ENCODE results near the gene INPP4B. TPM values are rescaled to one million over a fixed set of nuclear protein-coding genes. Genes with fewer than 3 reads are reported as not detected.
A peak's percentile ranks its signal among the peaks of the same experiment; 100 is the strongest.

INPP4B gene
- total RNA-seq, 1 experiment from 2014 or later, result 28.3 TPM

DNA sequence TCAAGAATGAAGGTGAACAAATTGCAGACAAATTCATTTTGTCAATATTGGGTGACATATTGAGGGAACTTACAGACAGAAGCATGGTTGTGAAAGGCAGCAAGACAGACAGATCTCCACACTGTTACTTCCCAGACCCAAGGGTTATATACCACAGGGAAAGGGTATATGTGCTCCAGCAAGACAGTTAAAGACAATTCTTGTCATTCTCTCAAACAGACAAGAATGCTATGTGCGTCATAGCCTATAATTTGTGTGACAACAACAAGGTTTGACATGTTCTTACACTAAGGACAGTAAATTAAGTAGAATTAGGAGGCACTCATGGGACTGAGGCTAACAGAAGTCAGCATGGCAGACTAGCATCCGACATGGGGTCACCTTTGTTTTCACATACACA is 214.3 kb downstream of the INPP4B start:
- in situ Hi-C loops (cut with HindIII; ENCODE audit: low pct_unique_long_range_greater_than_20kb, low sequenced_read_pairs), result no loop called here

GRCh38 chr4:142615324-142615665 is 230.8 kb downstream of the INPP4B start:
- in situ Hi-C loops (cut with HindIII; ENCODE audit: low pct_unique_long_range_greater_than_20kb, low sequenced_read_pairs), result no loop called here
- peak; percentile 65 for DNase-seq (ENCODE audit: low read depth)

More for the DNA sequence above, 214.3 kb downstream of the INPP4B start:
- no peak for DNase-seq (ENCODE audit: low read depth)

- DNase-seq (ENCODE audit: low read depth), result peak; percentile 43
- in situ Hi-C loops (cut with HindIII; ENCODE audit: low pct_unique_long_range_greater_than_20kb, low sequenced_read_pairs), result no loop called here
Measured at GRCh38 chr4:142614621-142615323, 231.3 kb downstream of the INPP4B start.

DNA sequence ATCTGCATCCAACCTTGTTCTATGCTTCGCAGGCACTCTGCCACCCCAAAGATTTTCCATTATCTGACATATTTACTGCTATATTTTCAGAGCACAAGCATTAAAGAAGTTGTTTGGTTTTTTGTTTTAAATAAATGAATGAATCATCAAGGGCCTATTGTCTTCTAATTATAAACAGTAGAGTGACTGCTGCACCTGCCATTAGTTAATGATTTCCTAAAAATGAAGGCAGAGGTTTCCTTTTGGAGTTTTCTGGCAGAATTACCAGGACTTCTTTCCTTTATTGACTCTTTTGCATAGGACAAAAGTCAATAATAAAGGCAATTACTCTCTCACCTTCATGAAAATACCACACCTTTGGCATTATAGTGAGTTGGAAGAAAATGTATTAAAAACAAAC is 238.1 kb downstream of the INPP4B start:
- in situ Hi-C loops (cut with HindIII; ENCODE audit: low pct_unique_long_range_greater_than_20kb, low sequenced_read_pairs), result no loop called here
- no peak for DNase-seq (ENCODE audit: low read depth)

GRCh38 chr4:142600952-142601351 is 245.1 kb downstream of the INPP4B start:
- in situ Hi-C loops (cut with HindIII; ENCODE audit: low pct_unique_long_range_greater_than_20kb, low sequenced_read_pairs), result no loop called here
- DNase-seq (ENCODE audit: low read depth), result no peak

DNA sequence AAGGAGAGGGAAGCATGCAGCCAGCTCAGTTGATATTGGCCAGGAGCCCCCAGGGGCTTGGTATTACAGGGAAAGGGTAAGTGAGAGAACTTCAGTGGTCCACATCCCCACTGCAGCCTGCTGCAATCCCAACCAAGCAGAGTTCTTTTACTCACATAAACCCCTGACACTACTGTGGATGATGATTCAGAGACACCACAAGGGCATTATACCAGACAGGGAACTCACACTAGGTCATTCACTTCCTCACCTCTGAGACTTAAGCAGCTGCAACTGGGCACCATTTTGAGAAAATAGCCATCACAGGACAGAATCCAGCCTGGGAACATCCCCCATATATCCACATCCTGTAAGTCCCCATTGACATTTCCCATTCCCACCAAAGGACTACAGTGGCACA is 248.0 kb downstream of the INPP4B start:
- in situ Hi-C loops (cut with HindIII; ENCODE audit: low pct_unique_long_range_greater_than_20kb, low sequenced_read_pairs), result no loop called here
- no peak for DNase-seq (ENCODE audit: low read depth)

- in situ Hi-C loops (cut with HindIII; ENCODE audit: low pct_unique_long_range_greater_than_20kb, low sequenced_read_pairs), result no loop called here
- DNase-seq (ENCODE audit: low read depth), result no peak
Measured at GRCh38 chr4:142596595-142596994, 249.5 kb downstream of the INPP4B start.

- DNase-seq (ENCODE audit: low read depth), result no peak
- in situ Hi-C loops (cut with HindIII; ENCODE audit: low pct_unique_long_range_greater_than_20kb, low sequenced_read_pairs), result no loop called here
Measured at GRCh38 chr4:142596121-142596520, 250.0 kb downstream of the INPP4B start.

GRCh38 chr4:142595222-142595871 is 250.8 kb downstream of the INPP4B start:
- DNase-seq (ENCODE audit: low read depth), result no peak
- in situ Hi-C loops (cut with HindIII; ENCODE audit: low pct_unique_long_range_greater_than_20kb, low sequenced_read_pairs), result no loop called here

DNA sequence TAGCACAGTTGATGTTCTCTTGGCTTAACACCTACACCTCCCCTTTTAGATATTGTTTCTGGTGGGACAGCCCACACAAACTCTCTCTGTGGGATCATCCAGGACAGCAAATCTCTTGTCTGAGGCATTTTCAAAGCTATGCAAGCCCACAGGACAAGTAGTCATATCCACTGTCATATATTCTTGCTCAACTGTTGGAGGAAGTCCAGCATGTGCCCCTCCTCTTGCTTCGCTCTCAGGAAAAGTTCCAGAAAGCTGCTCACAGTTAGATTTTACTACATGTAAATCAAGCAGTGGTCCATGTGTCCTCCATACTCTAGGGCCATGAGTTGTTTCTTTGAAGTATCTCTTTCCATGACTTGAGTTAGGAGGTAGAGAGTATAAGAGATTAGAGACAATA is 260.7 kb downstream of the INPP4B start:
- DNase-seq (ENCODE audit: low read depth), result no peak
- in situ Hi-C loops (cut with HindIII; ENCODE audit: low pct_unique_long_range_greater_than_20kb, low sequenced_read_pairs), result no loop called here

DNA sequence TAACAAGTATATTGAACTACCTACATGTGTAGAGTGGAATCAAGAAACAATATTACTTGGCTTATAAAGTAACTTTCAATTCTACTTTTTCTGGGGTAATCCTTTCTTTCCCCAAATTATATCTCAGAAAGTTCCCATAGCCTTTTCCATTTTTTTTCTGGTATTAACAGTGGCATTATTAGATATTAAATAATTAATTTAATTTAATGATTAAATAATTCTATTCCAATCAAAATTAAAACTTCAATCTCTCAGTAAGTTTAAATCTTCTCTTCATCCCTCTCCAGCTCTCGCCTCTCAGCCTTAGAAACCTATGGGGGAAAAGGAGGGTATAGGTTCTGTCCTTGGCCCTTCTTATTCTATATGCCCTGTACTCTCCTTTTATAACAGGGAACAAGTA is 262.4 kb downstream of the INPP4B start:
- DNase-seq (ENCODE audit: low read depth), result no peak
- in situ Hi-C loops (cut with HindIII; ENCODE audit: low pct_unique_long_range_greater_than_20kb, low sequenced_read_pairs), result no loop called here

- in situ Hi-C loops (cut with HindIII; ENCODE audit: low pct_unique_long_range_greater_than_20kb, low sequenced_read_pairs), result no loop called here
- no peak for DNase-seq (ENCODE audit: low read depth)
Measured at GRCh38 chr4:142582340-142582739, 263.8 kb downstream of the INPP4B start.

DNA sequence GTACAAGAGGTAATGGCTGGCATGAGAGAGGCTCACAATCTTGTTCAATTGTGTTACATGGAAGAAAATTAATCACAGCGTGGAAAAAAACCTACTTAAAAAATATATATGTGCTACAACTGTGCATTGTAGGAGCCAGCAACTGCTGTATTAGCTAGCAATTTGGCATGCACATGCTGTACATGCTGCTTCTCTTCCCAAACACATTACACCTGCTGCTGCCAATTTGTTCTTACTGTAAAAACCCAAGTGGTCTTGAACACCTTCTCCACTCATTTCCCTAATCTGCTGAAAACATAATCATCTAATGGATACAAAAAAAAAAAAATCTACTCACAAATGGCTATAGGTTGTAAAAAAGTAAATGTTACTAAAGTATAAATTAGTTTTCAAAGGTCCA is 264.2 kb downstream of the INPP4B start:
- DNase-seq (ENCODE audit: low read depth), result no peak
- in situ Hi-C loops (cut with HindIII; ENCODE audit: low pct_unique_long_range_greater_than_20kb, low sequenced_read_pairs), result no loop called here

- in situ Hi-C loops (cut with HindIII; ENCODE audit: low pct_unique_long_range_greater_than_20kb, low sequenced_read_pairs), result no loop called here
- no peak for DNase-seq (ENCODE audit: low read depth)
Measured at GRCh38 chr4:142579443-142579842, 266.7 kb downstream of the INPP4B start.

DNA sequence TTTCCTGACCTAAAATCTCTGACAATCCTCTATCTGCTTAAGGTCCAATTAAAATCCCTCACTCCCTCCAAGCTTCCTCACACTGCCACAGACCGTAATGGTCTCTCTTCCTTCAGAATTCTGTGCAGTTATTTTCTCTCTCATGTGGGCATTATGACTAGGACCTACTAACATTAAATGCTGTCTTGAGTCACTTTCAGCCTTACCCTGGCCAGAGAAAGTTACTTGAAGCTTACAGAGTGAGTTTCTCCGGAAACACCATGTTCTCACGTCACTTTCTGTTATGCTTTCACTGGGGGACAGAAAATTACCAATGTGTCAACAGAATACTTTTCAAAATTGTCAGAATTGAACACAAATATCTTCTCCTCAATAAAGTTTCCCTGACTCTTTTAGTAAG is 271.8 kb downstream of the INPP4B start:
- DNase-seq (ENCODE audit: low read depth), result no peak
- in situ Hi-C loops (cut with HindIII; ENCODE audit: low pct_unique_long_range_greater_than_20kb, low sequenced_read_pairs), result no loop called here

GRCh38 chr4:142572071-142572470 is 274.0 kb downstream of the INPP4B start:
- DNase-seq (ENCODE audit: low read depth), result no peak
- in situ Hi-C loops (cut with HindIII; ENCODE audit: low pct_unique_long_range_greater_than_20kb, low sequenced_read_pairs), result no loop called here

GRCh38 chr4:142567620-142568451 is 278.3 kb downstream of the INPP4B start:
- peak; percentile 15 for DNase-seq (ENCODE audit: low read depth)
- in situ Hi-C loops (cut with HindIII; ENCODE audit: low pct_unique_long_range_greater_than_20kb, low sequenced_read_pairs), result no loop called here

- in situ Hi-C loops (cut with HindIII; ENCODE audit: low pct_unique_long_range_greater_than_20kb, low sequenced_read_pairs), result no loop called here
- peak; percentile 42 for DNase-seq (ENCODE audit: low read depth)
Measured at GRCh38 chr4:142567199-142567598, 278.9 kb downstream of the INPP4B start.

DNA sequence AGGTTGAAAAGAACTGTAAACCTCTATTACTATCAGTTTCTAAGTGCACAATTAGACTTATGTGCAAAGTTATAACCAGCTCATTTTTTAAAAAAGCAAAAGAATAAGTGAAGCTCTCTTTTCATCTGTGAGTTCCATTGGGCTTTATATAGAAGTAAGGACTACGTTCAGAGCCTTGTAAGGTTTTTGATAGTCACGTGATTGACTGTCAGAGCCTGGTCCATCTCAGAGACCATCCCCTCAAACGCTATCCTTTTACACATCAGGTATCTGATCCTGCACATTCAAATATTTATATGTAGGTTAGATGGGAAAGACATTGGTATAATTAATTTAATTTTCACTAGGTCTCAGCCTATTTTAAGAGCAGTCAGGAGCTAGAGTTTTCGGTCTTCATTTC is 279.3 kb downstream of the INPP4B start:
- in situ Hi-C loops (cut with HindIII; ENCODE audit: low pct_unique_long_range_greater_than_20kb, low sequenced_read_pairs), result no loop called here
- DNase-seq (ENCODE audit: low read depth), result no peak

Data from Caki2 (cell line).